Measurements from ENCODE around the gene NR4A1.

NR4A1 gene

DNA sequence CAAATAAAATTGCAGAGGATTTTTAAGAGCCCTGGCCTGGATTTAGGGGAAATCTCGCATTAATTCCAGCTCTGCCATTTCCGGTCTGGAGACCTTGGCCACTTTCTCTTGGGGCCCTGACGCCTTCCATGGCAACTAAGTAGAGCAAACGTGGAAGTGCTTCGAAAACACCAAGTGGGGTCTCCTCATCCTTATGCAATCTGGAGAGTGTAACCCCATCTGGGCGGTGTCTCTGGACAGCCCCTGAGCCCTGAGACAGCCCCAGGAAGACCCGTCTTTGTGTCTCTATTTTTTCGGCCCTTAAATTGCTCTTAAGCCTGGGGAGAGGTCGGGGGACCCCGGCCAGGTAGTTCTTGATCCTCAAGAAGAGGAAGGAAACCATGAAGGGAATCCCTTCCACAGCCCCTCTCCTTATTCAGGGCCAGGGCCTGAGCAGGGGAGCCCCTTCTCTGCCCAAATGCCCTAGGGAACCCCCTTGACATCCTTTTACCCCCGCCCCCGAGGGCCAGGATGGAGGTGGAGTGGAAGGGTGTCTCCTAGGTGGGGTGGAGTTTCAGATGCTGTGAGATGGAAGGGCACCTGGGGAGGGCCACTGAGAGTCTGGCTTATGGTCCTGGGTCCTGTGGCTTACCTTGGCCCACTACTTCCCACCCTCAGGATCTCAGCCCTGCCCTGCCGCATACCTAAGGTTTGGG, 17.6 kb upstream of the NR4A1 start:
- peak overlapping the region; percentile 85 to 100 (median 99) for H3K4me2 ChIP-seq
- H3K4me3 ChIP-seq = peak overlapping the region; percentile 26 to 63 (median 49); a peak in 18 of 20 replicates
- no peak for TF ChIP-seq Cebpa-rat (IDR thresholded peaks at IDR 0.05)
- H3K27me3 ChIP-seq = peaks cover 0 to 8% (median 0%) of the 10 kb centered on the region in 11 experiments; a peak in 2 of 22 replicates
- H3K9ac ChIP-seq = peak overlapping the region; percentile 55 to 83 (median 75); a peak in 21 of 22 replicates
- H3K9me3 ChIP-seq (replicated peaks in 1 of 11) = no peaks in the 10 kb centered on the region
- H3K27ac ChIP-seq = peak overlapping the region; percentile 68 to 90 (median 83)
- H4K20me1 ChIP-seq = peaks cover 0 to 7% (median 3%) of the 10 kb centered on the region in 11 experiments; a peak in 4 of 22 replicates
- H3K36me3 ChIP-seq = no peaks in the 10 kb centered on the region
- peaks cover 35 to 92% (median 85%) of the 10 kb centered on the region in 10 experiments for H3K4me1 ChIP-seq

DNA sequence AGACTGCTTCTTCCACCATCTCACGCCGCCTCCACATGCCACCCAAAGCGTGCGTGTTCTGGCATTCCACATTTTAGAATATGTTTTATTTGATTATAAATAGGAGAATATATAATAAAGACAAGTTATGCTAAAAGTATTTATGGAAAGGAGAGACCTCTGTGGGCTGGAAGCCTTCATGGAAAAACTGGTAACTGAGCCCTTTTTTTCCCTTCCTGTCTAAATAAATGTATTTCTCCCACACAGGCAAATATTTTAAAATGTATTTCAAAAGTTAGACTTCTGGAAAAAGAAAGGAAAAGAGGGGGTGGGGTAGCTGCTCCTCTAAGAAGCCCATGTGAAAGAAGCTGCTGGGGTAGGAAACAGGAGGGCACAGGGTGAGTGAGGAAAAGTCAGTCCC, 16.1 kb upstream of the NR4A1 start:
- H3K9ac ChIP-seq = 0 out of 22 replicates have a peak overlapping the region, but pooled peaks of 1 of the 11 experiments have one; percentile 11
- H3K27me3 ChIP-seq = peaks cover 0 to 8% (median 0%) of the 10 kb centered on the region in 11 experiments; a peak in 2 of 22 replicates

DNA sequence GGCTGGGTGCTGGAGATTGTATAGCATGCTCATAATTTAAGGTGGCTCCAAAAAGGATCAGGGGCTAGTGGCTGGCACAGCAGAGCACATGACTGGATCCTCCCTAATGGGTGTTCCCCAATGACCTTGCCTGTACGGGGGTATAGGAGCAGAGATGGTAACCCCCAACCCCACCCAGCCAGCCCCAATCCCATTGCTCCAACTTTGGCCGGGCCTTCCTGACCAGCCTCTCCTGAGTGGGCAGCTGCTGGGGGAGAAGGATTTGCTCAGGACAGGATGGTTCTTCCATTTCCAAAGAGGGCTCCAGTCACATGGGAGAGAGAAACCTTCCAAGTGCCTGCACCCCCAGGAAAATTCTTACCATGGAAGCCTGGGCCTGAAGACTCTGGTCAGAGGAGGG, 15.3 kb upstream of the NR4A1 start:
- H3K4me1 ChIP-seq = peaks cover 41 to 93% (median 84%) of the 10 kb centered on the region in 10 experiments
- TF ChIP-seq Cebpa-rat (IDR thresholded peaks at IDR 0.05) = no peak
- H4K20me1 ChIP-seq = peaks cover 0 to 28% (median 6%) of the 10 kb centered on the region in 11 experiments; a peak in 5 of 22 replicates
- no peaks in the 10 kb centered on the region for H3K9me3 ChIP-seq (replicated peaks in 1 of 11)
- peak overlapping the region in 2 of 11 experiments; percentile 86 to 92; a peak in 4 of 22 replicates for H3K9ac ChIP-seq
- peaks cover 0 to 8% (median 0%) of the 10 kb centered on the region in 11 experiments; a peak in 2 of 22 replicates for H3K27me3 ChIP-seq
- no peak overlapping the region for H3K4me3 ChIP-seq
- H3K27ac ChIP-seq = peak overlapping the region in 5 of 11 experiments; percentile 60 to 80 (median 68); a peak in 6 of 22 replicates
- H3K36me3 ChIP-seq = no peaks in the 10 kb centered on the region
- peak overlapping the region; percentile 97 to 100 (median 99) for H3K4me2 ChIP-seq

More for the DNA sequence above, 16.1 kb upstream of the NR4A1 start:
- H3K4me3 ChIP-seq = no peak overlapping the region
- H3K9me3 ChIP-seq (replicated peaks in 1 of 11) = no peaks in the 10 kb centered on the region
- no peak for TF ChIP-seq Cebpa-rat (IDR thresholded peaks at IDR 0.05)
- H3K27ac ChIP-seq = no peak overlapping the region
- peak overlapping the region; percentile 85 to 100 (median 99); a peak in 20 of 22 replicates for H3K4me2 ChIP-seq
- peaks cover 0 to 21% (median 5%) of the 10 kb centered on the region in 11 experiments; a peak in 5 of 22 replicates for H4K20me1 ChIP-seq
- H3K4me1 ChIP-seq = peaks cover 41 to 93% (median 84%) of the 10 kb centered on the region in 10 experiments
- H3K36me3 ChIP-seq = no peaks in the 10 kb centered on the region

DNA sequence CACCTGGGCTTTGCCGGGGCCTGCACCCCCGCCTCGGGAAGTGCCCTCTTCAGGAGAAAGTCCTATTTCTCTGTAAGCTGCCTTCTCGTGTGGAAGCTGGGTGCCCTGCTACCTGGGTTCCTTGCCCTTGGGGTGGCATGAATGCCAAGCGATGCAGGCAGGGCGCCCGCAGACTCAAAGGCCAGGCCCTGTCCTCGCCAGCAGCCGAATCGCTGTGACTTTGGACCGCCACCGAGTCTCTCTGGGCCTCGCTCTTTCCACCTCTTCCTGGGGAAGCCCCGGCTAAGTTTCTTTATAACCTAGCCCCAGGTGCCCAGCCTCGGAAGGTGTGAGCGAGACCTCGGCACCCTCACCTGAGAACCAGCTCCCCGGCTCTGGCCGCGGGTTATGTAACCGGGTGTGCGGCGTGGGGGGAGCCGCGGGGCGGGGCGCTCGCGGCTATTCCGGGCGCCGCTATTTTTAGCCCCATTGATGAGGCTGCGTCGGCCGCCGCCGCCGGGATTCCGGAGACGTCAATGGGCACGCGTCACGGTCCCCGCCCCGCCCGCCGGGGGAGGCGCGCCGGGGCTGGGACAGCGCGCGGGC, 14.6 kb upstream of the NR4A1 start:
- Histone ChIP-seq H3K4me1 (peaks cover 47 to 94% (median 86%) of the 10 kb centered on the region in 10 experiments), H3K4me3 (peak overlapping the region; percentile 64 to 82 (median 72)), H3K9me3 (replicated peaks in 1 of 11) (no peaks in the 10 kb centered on the region), H3K27me3 (peaks cover 0 to 8% (median 0%) of the 10 kb centered on the region in 11 experiments; a peak in 2 of 22 replicates), H3K36me3 (no peaks in the 10 kb centered on the region), H3K9ac (peak overlapping the region in 9 of 11 experiments; percentile 27 to 92 (median 74); a peak in 15 of 22 replicates), H3K27ac (peak overlapping the region; percentile 24 to 80 (median 61); a peak in 19 of 22 replicates), H3K4me2 (peak overlapping the region; percentile 97 to 100 (median 99)), H4K20me1 (peaks cover 0 to 36% (median 6%) of the 10 kb centered on the region in 11 experiments; a peak in 5 of 22 replicates)
- no peak for TF ChIP-seq Cebpa-rat (IDR thresholded peaks at IDR 0.05)

DNA sequence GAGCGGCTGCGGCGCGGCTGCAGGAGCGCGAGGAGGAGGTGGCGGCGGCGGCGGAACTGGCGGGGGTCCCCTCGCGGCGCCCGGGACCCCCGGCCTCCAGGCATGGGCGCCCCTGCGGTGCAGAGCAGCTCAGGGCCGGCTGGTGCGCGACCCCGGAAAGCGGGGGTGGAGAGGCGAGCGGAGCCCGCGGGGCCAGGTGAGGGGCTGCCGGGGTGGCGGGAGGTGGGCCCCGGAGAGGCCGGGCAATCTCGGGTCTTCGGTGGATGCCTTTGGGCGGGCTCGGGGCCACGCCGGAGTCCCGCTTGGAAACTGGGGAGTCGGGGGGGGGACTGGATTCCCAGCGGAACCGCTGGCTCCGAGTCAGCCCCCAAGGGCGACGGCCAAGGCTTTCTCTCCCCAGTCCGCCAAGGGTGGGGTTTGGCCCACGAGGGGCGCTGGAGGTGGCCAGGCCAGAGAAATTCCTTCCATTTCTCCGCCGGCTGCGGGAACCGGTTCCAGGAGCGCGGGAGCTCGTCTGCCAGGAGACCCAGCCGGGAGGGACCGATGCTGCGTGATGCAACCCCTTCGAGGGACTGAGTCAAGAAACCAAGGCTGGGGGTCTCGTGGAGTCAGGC, 13.9 kb upstream of the NR4A1 start:
- TF ChIP-seq Cebpa-rat (IDR thresholded peaks at IDR 0.05) = no peak
- Histone ChIP-seq H3K9ac (peak overlapping the region; percentile 69 to 92 (median 81)), H3K27ac (peak overlapping the region; percentile 60 to 88 (median 74)), H3K36me3 (no peaks in the 10 kb centered on the region), H4K20me1 (peaks cover 0 to 42% (median 6%) of the 10 kb centered on the region in 11 experiments; a peak in 6 of 22 replicates), H3K27me3 (peaks cover 0 to 8% (median 0%) of the 10 kb centered on the region in 11 experiments; a peak in 2 of 22 replicates), H3K4me1 (peaks cover 54 to 94% (median 86%) of the 10 kb centered on the region in 10 experiments), H3K9me3 (replicated peaks in 1 of 11) (no peaks in the 10 kb centered on the region), H3K4me3 (peak overlapping the region; percentile 64 to 82 (median 72)), H3K4me2 (peak overlapping the region; percentile 97 to 100 (median 99))

DNA sequence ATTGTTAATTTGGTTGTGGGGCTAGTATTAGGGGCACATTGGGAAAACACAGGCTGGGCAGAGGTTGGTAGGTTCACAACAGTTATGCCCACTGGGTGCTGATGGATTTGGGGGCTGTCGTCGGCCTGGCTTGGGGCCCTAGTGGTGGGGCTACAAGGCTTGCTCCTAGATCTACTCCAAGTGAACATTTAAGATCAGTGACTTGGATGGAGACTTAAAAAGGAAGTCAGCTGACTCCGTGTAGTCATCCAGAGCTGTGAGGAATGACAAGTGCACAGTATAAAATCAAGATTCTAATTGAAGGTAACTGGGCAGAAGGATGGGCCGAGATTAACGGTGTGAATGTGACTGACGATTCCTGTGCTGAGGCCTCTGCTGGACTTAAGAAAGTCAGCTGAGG, 12.8 kb upstream of the NR4A1 start:
- Histone ChIP-seq H3K27me3 (peaks cover 0 to 8% (median 0%) of the 10 kb centered on the region in 11 experiments; a peak in 2 of 22 replicates), H3K9me3 (replicated peaks in 1 of 11) (no peaks in the 10 kb centered on the region), H3K9ac (peak overlapping the region in 6 of 11 experiments; percentile 37 to 92 (median 84); a peak in 9 of 22 replicates), H3K4me3 (peak overlapping the region in 5 of 10 experiments; percentile 72 to 82 (median 78); a peak in 9 of 20 replicates), H3K27ac (0 out of 22 replicates have a peak overlapping the region, but pooled peaks of 1 of the 11 experiments have one; percentile 10), H3K36me3 (peaks cover 0 to 6% (median 0%) of the 10 kb centered on the region in 11 experiments; a peak in 1 of 22 replicates), H3K4me1 (peaks cover 57 to 96% (median 88%) of the 10 kb centered on the region in 10 experiments), H3K4me2 (peak overlapping the region; percentile 97 to 100 (median 99)), H4K20me1 (peaks cover 0 to 49% (median 6%) of the 10 kb centered on the region in 11 experiments; a peak in 6 of 22 replicates)
- TF ChIP-seq Cebpa-rat (IDR thresholded peaks at IDR 0.05) = no peak

DNA sequence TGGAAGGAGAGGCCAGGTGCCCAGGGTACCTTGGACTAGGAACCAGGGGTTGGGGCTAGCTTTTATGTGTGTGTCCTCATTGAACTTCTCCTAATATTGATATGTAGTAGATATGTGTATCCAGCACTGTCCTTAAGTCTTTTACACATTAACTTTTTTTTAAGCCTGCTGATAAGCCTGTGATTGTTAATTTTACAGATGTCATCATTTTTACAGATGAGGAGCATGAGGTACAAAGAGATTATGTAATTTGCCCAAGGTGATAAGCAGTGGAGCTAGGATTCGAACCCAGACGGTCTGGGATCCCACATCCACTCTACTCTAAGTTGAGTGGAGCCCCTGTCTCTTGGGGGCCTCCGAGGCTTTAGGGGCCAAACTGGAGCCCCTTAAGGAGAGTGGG, 10.2 kb upstream of the NR4A1 start:
- Histone ChIP-seq H3K4me3 (no peak overlapping the region), H3K9ac (no peak overlapping the region), H4K20me1 (peaks cover 0 to 49% (median 6%) of the 10 kb centered on the region in 11 experiments; a peak in 6 of 22 replicates), H3K27ac (no peak overlapping the region; a peak in 1 of 22 replicates), H3K27me3 (peaks cover 0 to 3% (median 0%) of the 10 kb centered on the region in 11 experiments; a peak in 1 of 22 replicates), H3K9me3 (replicated peaks in 1 of 11) (no peaks in the 10 kb centered on the region), H3K36me3 (peaks cover 0 to 10% (median 0%) of the 10 kb centered on the region in 11 experiments; a peak in 2 of 22 replicates), H3K4me2 (peak overlapping the region in 9 of 11 experiments; percentile 69 to 99 (median 88); a peak in 17 of 22 replicates), H3K4me1 (peaks cover 51 to 88% (median 75%) of the 10 kb centered on the region in 10 experiments)
- no peak for TF ChIP-seq Cebpa-rat (IDR thresholded peaks at IDR 0.05)

DNA sequence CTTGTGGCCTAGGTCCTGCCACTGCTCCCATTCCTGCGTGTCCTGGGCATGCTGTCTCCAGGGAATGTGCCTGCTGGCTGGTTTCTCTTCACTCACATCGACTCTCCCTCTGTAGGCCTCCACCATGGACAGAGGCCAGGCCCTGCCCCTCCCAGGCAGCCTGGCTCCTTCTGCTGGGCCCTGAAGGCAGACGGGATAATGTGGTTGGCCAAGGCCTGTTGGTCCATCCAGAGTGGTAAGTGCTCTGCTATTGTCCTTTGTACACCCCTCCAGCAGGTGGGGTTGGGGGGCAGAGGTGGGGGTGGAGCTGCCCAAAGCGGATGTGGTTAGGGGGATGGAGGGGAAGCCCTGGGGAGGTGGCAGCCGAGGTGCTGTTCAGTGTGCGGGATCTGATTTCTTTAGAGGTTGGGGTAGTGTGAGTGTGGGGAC, 9.5 kb upstream of the NR4A1 start:
- Histone ChIP-seq H3K9me3 (replicated peaks in 1 of 11) (no peaks in the 10 kb centered on the region), H3K36me3 (peaks cover 0 to 10% (median 0%) of the 10 kb centered on the region in 11 experiments; a peak in 2 of 22 replicates), H4K20me1 (peaks cover 0 to 49% (median 5%) of the 10 kb centered on the region in 11 experiments; a peak in 6 of 22 replicates), H3K4me1 (peaks cover 51 to 88% (median 75%) of the 10 kb centered on the region in 10 experiments), H3K27me3 (no peaks in the 10 kb centered on the region; a peak in 1 of 22 replicates), H3K4me3 (no peak overlapping the region), H3K4me2 (peak overlapping the region; percentile 68 to 93 (median 80)), H3K9ac (peak overlapping the region in 6 of 11 experiments; percentile 2 to 55 (median 8); a peak in 6 of 22 replicates), H3K27ac (peak overlapping the region in 5 of 11 experiments; percentile 20 to 58 (median 33); a peak in 7 of 22 replicates)
- TF ChIP-seq Cebpa-rat (IDR thresholded peaks at IDR 0.05) = no peak
